HG03354 (cell line): ENCODE data around the gene TRIM33.
"Not testable (repeated sequence)": the region's sequence is repeated elsewhere in the genome, so short reads cannot be mapped to it uniquely, and the experiment has no call there.

Experiments
- ATAC-seq: cut with Tn5 transposase; IDR thresholded peaks from one replicate; pipeline ENCODE4 v1.9.1; 2021; ENCODE audit warnings: mild to moderate bottlenecking; ENCODE audit not compliant: unreplicated experiment, poor library complexity, severe bottlenecking

TRIM33 gene

DNA sequence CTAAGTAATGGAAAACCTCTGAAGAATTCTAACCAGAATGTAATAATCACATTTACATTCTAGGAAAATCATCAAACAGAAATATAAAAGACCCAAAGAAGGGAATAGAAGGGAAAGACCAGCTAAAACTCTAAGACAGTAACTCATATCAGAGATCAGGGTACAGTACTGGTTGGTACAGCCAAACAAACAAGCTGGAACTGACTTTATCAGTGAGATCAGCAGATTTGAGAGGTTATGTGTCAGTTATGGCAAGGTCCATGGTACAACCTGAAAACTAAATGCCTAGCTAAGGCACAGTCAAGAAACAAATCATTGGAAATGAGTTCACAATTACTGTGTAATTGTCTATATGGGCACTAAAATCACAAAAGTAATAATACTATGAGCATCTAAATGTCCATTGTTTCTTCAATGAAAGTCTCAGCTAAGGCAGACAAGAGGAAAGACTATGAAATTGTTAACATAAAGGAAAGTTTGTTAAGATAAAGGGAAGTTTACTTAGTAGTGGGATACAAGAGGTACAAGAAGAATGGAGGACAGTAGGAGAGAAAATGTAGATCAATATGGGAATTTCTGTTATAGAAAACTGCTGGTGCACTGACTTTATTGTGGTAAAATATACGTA, 75.8 kb downstream of the TRIM33 start:
- no peak for ATAC-seq

DNA sequence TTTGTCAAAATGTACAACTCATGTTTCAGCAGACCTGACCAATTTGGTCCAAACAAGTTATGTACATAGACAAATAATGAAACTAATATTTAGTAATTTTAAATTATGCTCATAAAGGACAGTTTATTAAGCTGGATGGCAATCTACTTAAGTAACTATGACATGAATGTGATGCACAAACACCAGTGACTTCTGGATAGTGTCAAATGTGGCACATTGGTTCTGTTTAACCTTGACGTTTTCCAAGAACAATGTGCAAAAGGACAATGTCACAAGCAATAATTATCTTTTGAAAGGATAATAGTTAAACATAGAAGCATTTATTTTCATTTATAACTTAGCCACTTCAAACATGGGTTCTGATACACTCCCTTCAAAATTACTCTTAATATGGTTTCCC, 80.0 kb downstream of the TRIM33 start:
- no peak for ATAC-seq

DNA sequence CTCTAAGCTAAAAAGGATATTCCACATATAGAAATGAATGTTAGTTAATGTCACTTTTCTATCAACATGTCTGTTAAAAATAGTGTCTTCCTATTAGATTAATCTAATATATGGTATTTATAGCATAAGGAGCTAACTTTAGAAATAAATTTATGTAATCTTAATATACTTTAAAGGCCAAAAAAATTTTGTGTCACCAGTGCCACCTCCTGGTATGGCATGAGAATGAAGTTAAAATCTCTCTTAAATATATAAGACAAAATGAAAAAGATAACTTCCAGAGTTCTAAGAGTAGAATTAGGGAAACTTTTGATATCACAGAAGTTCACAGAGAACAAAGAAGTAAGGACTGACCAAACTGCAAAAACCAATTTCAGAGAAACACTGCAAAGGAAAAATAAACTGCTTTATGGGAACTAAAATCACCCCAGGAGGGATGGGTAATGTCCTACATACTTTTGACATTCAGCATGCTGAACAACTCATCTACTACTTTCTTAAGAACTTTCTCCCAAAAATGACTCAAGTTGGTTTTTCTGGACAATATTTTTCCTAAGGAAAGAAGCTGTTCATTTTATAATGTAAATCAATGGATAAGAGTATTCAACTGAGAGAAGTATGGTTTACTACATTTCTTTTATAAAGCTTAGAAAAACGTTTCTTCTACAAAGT, 82.8 kb downstream of the TRIM33 start:
- ATAC-seq = no peak

DNA sequence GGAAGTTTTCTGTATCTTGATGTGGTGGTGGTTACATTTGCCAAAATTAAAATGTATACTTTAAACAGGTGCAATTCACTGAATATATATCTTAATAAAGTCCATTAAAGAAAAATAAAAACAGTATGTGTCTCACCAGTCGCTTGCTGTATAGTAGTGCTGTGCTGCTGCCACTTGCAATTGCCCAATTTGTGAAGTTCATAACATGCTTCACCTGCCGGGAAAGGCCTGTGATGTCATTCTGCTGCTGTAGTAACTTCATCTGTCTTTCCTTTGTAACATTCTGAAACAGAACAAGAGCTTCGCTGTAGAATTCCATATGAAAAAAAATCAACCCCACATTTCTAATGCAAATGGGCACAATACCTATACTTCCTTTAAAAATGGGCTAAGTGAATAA, 83.4 kb downstream of the TRIM33 start:
- no peak for ATAC-seq

DNA sequence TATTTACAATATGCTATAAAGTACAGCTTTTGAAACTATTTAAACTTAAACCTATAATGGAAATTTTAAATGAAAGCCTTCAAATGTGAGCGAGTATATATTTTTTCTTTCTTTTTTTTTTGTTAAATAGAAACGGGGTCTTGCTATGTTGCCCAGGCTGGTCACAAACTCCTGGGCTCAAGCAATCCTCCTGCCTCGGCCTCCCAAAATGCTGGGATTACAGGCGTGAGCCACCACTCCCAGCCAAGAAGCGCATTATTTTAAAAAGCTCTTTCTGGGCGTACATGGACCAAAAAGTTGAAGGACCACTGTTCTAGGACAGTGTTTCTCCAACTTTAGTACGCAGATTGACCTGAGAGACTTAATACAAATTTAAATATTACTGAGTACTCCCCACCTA, 87.5 kb downstream of the TRIM33 start:
- no peak for ATAC-seq

DNA sequence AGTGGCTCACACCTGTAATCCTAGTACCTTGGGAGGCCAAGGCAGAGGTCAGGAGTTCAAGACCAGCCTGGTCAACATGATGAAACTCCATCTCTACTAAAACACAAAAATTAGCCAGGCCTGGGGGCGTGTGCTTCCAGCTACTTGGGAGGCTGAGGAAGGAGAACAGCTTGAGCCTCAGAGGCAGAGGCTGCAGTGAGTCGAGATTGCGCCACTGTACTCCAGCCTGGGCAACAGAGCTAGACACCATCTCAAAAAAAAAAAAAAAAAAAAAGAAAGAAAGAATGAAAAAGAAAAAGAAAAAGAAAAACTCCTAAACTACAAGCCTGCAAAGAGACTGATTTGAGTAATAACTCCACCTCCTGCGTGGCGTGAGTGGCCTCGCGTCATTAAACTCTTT, 92.1 kb downstream of the TRIM33 start:
- ATAC-seq = not testable (repeated sequence)

DNA sequence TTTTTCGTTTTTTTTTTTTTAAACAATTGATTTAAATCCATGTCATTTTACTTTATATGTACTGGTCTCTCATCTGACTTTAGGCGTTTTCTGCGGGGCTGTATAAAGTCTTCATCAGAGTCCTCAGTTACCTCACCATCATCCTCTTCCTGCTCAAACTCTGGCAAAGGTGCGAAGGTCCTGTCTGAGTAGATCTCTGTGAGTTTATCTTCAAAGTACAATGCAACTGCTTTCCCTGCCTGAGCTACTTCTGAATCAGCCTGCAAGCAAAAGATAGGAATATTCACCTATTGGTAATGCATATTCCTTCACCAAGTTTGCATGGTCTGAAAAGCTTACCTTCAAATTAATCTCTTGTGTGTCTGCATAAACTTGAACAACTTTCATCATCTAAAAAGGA, 113.4 kb downstream of the TRIM33 start:
- ATAC-seq = no peak

DNA sequence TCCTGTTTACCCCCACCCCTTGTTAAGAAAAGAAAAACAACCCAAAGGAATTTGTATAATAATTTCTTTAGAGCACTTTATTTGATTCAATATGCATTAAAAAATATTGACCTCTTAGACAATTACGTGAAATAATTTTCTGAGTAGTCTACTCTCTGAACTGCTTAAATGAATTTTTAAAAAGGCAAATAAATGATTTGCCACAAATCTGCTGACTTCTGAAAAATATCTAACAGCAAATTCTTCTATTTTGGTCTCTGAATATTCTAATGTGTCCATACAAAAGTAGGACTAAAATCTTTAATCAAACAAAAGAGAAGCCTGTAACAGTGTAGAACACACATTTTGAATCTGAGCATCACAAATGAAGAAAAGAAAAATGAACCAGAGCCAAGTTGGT, 115.1 kb downstream of the TRIM33 start:
- ATAC-seq = no peak

DNA sequence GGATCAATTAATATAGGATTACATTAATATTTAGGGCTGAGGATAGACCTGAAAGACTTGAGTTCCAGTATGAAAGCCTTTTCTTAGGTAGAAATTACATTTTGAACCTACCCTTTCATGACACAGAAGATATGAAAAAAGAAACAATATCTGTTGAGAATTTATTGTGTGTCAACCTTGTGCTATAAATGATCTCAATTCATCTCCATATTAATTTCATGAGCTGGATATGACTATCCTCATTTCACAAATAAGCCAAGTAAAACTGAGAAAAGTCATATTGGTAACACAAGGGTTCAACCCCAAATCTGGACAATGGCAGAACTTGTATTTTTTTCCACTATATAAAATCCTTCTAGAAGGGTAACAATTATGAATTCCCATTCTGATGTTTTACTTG, 120.0 kb downstream of the TRIM33 start:
- ATAC-seq = no peak

DNA sequence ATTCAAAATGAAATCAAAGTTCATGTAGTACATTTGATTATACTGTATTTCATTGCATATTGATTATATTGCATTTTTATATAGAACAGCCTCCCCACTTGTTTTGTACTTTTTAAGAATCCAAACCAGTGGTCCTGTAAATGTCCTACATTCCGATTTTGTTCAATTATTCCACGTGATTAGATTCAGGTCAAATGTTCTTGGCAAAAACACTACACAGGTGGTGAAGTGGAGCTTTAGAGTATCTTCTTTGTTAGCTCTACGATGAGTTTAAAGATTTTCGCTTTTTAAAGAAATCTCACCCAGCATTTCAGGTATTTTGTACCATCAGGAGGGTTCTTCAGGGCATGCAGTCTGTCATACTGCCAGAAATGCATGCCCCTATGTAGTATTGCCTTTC, 120.6 kb downstream of the TRIM33 start:
- no peak for ATAC-seq

DNA sequence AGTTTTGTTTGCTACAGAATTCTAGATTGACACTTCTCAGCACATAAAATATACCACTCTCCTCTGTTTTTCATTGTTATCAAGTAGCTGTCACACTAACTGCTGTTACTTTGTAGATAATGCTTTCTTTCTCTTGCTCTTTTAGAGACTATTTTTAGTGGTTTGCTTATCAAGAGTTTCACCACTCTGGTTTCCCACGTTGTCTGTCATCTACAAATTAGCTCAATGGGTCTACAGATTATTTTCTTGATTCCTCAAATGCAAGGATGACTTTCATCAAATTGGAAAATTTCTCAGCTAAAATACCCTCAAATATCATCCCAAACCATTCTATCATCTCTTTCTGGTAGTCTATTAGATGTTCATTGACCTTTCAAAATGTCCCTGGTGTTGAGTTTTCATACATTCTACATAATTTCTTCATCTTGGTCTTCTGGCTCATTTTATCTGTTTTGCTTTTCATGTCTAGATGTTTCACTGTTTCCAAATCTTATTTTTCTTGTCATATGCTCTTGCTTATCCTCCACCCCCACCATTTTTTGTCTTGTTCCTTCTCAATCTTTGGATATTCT, 122.5 kb downstream of the TRIM33 start:
- ATAC-seq = no peak

DNA sequence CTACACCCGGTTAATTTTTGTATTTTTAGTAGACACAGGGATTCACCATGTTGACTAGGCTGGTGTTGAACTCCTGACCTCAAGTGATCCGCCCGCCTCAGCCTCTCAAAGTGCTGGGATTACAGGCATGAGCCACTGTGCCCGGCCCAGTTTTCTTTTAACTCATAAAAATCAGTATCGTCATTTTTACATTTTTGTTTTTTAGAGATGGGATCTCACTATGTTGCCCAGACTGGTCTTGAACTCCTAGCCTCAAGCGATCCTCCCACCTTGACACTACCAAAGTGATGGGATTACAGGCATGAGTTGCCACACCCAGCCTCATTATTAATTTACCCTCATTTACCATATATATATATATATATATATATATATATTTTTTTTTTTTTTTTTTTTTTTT, 123.4 kb downstream of the TRIM33 start:
- ATAC-seq = not testable (repeated sequence)

DNA sequence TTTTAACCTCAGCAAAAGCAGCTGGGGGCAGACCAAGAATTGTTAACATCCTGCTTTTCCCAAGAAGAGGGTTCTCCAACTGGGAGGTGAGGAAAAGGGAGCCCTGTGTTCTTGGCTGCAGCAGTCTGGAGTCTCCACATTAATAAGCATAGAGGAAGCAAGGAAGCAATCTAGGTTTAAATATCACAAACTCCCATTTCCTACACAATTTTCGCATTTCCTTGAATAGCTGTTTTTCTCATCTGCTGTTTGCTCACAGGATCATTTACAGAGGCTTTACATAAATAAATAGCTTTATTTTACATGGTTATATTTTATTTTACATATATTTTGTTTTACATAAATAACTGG, 124.0 kb downstream of the TRIM33 start:
- ATAC-seq = no peak

DNA sequence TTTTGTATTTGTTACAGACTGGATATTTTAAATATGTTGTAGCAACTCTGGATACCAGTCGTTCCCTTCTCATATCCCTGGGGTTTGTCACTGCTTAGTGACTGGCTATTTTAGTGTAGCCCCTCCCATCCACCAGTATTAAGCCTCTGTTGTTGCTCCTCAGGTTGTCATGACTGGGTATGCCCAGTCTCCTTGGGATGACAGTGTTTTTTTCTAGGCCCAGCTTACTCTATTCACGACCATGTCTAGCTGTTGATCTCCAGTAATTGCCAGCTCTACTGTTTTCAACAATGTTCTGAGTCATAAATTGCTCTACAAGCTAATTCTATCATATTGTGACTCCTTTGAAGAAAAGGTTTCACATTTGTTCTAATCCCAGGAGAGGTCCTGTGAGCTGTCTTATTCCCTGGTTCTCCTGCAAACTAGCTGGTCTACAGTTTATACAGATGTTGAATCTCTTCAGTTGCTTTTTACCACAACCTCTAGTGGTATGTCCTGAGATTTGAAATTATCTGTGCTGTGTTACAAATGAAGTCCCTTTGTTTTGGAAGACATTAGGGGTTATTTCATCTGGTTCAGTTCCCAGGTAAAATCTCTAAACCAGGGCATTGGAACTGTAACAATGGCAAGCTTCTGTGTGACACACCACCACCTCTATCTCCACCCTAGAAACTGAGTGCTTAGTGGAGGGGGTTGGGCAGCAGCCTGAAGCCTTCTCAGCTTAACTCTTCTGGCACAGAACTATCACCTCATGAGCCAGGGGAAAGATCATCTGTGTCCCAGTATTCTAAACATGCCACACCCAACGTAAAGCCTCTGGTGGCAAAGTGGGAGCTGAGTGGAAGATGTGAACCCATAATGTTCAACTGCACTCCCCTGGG, 124.6 kb downstream of the TRIM33 start:
- no peak for ATAC-seq

DNA sequence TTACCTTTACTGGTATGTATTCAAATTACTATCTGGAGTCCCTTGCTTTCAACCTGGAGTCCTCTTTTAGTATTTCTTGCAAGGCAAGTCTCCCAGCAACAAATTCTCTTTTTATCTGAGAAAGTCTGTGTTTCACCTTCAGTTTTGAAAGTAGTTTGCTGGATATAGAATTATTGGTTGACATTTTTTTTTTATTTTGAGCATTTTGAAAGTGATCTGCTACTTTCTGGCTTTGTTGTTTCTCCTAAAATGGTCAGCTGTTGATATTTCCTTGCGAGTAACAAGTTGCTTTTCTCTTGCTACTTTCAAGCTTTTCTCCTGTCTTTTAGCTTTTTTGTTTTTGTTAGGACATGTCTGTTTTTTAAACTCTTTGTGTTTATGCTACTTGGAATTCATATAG, 126.1 kb downstream of the TRIM33 start:
- ATAC-seq = no peak

DNA sequence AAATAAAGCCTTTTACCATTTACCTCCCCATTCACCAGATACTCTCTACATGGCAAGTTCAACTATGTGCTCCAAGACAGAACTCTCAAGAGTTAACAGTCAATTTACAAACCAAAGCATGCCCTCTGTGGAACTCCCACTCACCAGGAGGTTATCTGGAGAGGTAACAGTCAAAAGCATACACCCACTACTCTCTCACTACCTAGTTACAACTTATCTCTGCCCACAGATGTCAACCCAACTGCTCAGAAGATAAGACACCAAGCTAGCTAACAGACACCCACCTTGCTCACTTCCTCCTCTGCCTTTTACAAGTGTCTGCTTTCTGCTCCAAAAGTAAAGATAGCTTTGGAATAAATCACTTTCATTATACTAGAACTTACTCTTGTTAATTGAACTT, 131.0 kb downstream of the TRIM33 start:
- no peak for ATAC-seq

DNA sequence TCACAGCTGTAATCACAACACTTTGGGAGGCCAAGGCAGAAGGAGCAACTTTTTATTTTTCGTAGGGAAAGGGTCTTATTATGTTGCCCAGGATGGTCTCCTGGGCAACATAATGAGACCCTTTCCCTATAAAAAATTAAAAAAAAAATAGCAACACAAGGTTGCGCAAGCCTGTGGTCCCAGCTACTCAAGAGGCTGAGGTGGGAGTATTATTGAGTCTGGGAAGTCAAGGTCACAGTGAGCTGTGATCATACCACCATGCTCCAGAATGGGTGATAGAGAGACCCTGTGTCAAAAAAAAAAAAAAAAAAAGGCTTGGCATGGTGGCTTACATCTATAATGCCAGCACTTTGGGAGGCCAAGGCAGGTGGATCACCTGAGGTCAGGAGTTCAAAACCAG, 131.6 kb downstream of the TRIM33 start:
- no peak for ATAC-seq

DNA sequence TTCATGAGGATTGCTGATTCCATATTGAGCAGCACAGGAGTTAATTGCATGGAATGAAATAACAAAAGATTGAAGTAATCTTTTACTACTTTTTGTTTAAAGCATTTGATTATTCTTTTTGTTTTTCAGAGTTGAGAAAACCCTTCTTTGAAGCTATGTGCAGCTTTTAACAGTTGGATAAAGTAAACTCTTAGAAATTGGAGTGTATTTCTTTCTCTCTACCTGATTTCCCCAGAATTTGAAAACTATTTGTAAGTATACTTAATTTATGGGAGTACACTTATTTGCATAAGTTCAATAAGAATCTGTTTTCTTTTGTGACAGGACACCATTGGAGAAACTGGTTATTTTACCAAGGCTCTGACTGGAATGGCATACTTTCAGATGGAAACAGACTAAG, 133.6 kb downstream of the TRIM33 start:
- no peak for ATAC-seq

DNA sequence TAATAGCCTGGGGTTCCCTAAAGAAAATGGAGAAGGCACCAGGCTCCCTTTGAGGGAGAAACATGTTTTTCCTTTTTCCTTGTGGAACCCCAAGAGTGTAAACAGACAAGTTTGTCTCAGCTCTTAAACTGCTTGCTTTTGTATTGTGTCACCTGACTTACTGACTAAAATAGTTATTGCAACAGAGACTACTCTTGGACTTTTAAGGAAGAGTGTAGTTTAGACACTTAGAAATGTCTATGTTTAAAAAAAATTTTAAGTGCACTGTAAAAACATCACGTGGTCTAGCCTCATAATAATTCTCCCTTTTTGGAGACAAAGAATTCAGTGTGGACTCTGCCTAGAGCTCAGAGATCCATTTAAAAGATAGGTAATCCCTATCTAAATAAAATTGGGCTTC, 141.1 kb downstream of the TRIM33 start:
- no peak for ATAC-seq

DNA sequence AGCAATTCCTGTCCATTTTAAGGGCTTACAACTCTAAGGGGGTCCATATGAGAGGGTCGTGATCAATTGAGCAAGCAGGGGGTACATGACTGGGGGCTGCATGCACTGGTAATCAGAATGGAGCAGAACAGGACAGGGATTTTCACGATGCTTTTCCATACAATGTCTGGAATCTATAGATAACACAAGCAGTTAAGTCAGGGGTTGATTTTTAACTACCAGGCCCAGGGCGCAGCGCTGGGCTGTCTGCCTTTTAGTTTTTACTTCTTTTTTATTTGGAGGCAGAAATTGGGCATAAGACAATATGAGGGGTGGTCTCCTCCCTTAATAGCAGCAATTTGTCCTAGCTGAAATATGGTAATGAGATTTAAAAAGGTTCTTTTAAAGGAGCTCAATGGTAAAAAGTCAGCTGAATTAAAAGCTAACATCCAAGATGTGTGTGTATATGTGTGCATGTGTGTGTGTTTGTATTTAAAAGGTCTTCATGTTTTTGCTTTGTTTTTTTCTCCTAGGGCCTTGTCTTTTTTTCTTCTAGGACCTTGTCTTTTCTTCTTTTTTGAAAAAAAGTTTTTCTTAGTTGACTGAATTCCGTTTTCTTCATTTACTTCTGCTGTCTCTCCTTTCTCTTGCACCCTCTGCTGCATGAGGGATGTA, 141.6 kb downstream of the TRIM33 start:
- ATAC-seq = not testable (repeated sequence)
